WTC11 (cell line): ENCODE data around the gene SOCS3. TPM values are rescaled to one million over a fixed set of nuclear protein-coding genes. Genes with fewer than 3 reads are reported as not detected.

Source experiments
- ATAC-seq: fragments of 200-7000 bp; cut with Tn5 transposase; 2 replicates; pipeline ENCODE4 v1.10.0; 2021; ENCODE audit warnings: mild to moderate bottlenecking, moderate library complexity
- CTCF ChIA-PET: fragments of 300-600 bp; sonication (Branson Sonifier 250); formaldehyde crosslinking; loops from one replicate; lab custom pipeline; 2021; ENCODE audit warnings: antibody characterized with exemption; lab: Charles Lee
- POLR2A ChIA-PET: fragments of 350-600 bp; sonication (Branson Sonifier 250); formaldehyde crosslinking; loops from one replicate; lab custom pipeline; 2021; ENCODE audit warnings: antibody characterized with exemption; lab: Charles Lee
- DNase-seq: peaks from one replicate; pipeline ENCODE4 v3.0.0; 2021; ENCODE audit warnings: low spot score
- H3K27ac Mint-ChIP-seq: 2 replicates; pipeline ENCODE4 v1.8.0; 2021; ENCODE audit warnings: mixed read lengths
- H3K27me3 Mint-ChIP-seq: 2 replicates; pipeline ENCODE4 v1.8.0; 2021; ENCODE audit warnings: low read depth, mild to moderate bottlenecking, moderate library complexity, mixed read lengths
- H3K36me3 Mint-ChIP-seq: 2 replicates; pipeline ENCODE4 v1.8.0; 2021; ENCODE audit warnings: mixed read lengths
- H3K4me1 Mint-ChIP-seq: 2 replicates; pipeline ENCODE4 v1.8.0; 2022; ENCODE audit warnings: mixed read lengths
- H3K4me3 Mint-ChIP-seq: 2 replicates; pipeline ENCODE4 v1.8.0; 2021; ENCODE audit warnings: mild to moderate bottlenecking, moderate library complexity, mixed read lengths
- H3K9me3 Mint-ChIP-seq: 2 replicates; pipeline ENCODE4 v1.8.0; 2021; ENCODE audit warnings: mixed read lengths
- ATF6 ChIP-seq: sonication (generic); formaldehyde crosslinking; IDR thresholded peaks from 2 replicates; pipeline ENCODE4 v1.8.1; 2023; ENCODE audit warnings: mild to moderate bottlenecking, missing genetic modification reagents
- E2F4 ChIP-seq: sonication (generic); formaldehyde crosslinking; IDR thresholded peaks from 2 replicates; pipeline ENCODE4 v1.8.1; 2022; ENCODE audit warnings: low read depth, mild to moderate bottlenecking, moderate library complexity, missing genetic modification reagents, borderline replicate concordance
- E2F5 ChIP-seq: sonication (generic); formaldehyde crosslinking; IDR thresholded peaks from 2 replicates; pipeline ENCODE4 v1.8.1; 2022; ENCODE audit warnings: mild to moderate bottlenecking, moderate library complexity, missing genetic modification reagents
- FOXJ3 ChIP-seq: sonication (generic); formaldehyde crosslinking; IDR thresholded peaks from 2 replicates; pipeline ENCODE4 v1.9.0; 2021; ENCODE audit warnings: missing genetic modification reagents, mild to moderate bottlenecking, borderline replicate concordance
- FOXP1 ChIP-seq: sonication (generic); formaldehyde crosslinking; IDR thresholded peaks from 2 replicates; pipeline ENCODE4 v1.8.0; 2022; ENCODE audit warnings: missing genetic modification reagents, mild to moderate bottlenecking, moderate library complexity, borderline replicate concordance
- IRF1 ChIP-seq: sonication (generic); formaldehyde crosslinking; IDR thresholded peaks from 2 replicates; pipeline ENCODE4 v1.8.0; 2023; ENCODE audit warnings: missing genetic modification reagents
- KAT7 ChIP-seq: sonication (generic); formaldehyde crosslinking; IDR thresholded peaks from 2 replicates; pipeline ENCODE4 v1.8.1; 2023; ENCODE audit warnings: missing genetic modification reagents, mild to moderate bottlenecking, borderline replicate concordance
- NR2C2 ChIP-seq: sonication (generic); formaldehyde crosslinking; IDR thresholded peaks from 2 replicates; pipeline ENCODE4 v1.8.0; 2022; ENCODE audit warnings: mild to moderate bottlenecking, missing genetic modification reagents
- ZNF121 ChIP-seq: sonication (generic); formaldehyde crosslinking; IDR thresholded peaks from 2 replicates; pipeline ENCODE4 v1.8.0; 2023; ENCODE audit warnings: missing genetic modification reagents
- ZNF263 ChIP-seq: sonication (generic); formaldehyde crosslinking; IDR thresholded peaks from 2 replicates; pipeline ENCODE4 v1.8.1; 2022; ENCODE audit warnings: low read depth, mild to moderate bottlenecking, moderate library complexity, missing genetic modification reagents
- ZNF317 ChIP-seq: sonication (generic); formaldehyde crosslinking; IDR thresholded peaks from 2 replicates; pipeline ENCODE4 v1.8.1; 2023; ENCODE audit warnings: low read depth, mild to moderate bottlenecking, moderate library complexity, missing genetic modification reagents, borderline replicate concordance
- ZNF396 ChIP-seq: fragments of 250-450 bp; sonication (Bioruptor Pico); IDR thresholded peaks from 2 replicates; pipeline ENCODE4 v1.8.0; 2021; ENCODE audit warnings: mild to moderate bottlenecking, moderate library complexity, borderline replicate concordance
- total RNA-seq: library from RNA; stranded (reverse); gene quantifications from 3 replicates; pipeline ENCODE4 v1.2.3, GENCODE V29; 2021
- TF ChIP-seq, protein P1 (sequence below): sonication (generic); formaldehyde crosslinking; IDR thresholded peaks from 2 replicates; pipeline ENCODE4 v1.8.0; 2023; ENCODE audit warnings: mild to moderate bottlenecking, missing genetic modification reagents
- TF ChIP-seq, protein P2 (sequence below): sonication (generic); formaldehyde crosslinking; conservative IDR thresholded peaks from 2 replicates; pipeline ENCODE4 v1.8.1; 2023; ENCODE audit warnings: mild to moderate bottlenecking, low read depth, missing genetic modification reagents, moderate library complexity

The SOCS3 gene
- total RNA-seq, 1 experiment from 2014 or later = 23.8 TPM

- Mint-ChIP-seq H3K9me3 (no peaks in the 10 kb centered on the region), H3K4me1 (peaks cover 12% of the 10 kb centered on the region), H3K27ac (no peak overlapping the region), H3K4me3 (no peak overlapping the region), H3K36me3 (no peaks in the 10 kb centered on the region), H3K27me3 (peaks cover 11% of the 10 kb centered on the region; the same call in 1 of the 2 replicates)
- POLR2A ChIA-PET = no interaction called here
- TF ChIP-seq E2F4 = no peak
- TF ChIP-seq ZNF121 (CRISPR knock-in tag) = peak; percentile 21; the same call in 1 of the 2 replicates
- DNase-seq (no peak), ATAC-seq (no peak)
- CTCF ChIA-PET = no interaction called here
Observed at GRCh38 chr17:78337244-78338109, 22.4 kb downstream of the SOCS3 start.

DNA sequence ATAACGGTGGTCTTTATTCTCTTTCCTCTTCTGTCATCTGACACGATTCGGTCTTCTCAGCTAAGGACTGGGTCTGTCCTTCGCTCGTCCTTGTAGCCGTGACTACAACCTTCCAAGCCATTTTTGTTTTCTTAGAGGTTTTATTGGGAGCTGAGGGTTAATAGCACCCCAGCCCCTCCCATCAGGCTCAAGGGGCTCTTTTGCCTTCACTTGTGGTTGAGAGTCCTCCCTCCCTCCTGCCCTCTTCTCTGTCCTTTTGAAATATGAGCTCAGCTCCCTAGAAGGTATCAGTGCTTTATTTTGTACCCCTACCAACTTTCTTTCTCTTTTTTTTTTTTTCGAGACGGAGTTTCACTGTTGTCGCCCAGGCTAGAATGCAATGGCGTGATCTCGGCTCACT lies 24.7 kb downstream of the SOCS3 start:
- TF ChIP-seq NR2C2 (CRISPR knock-in tag) (no peak), FOXP1 (CRISPR knock-in tag) (no peak), ZNF317 (CRISPR knock-in tag) (no peak), ZNF121 (CRISPR knock-in tag) (no peak), ZNF263 (CRISPR knock-in tag) (no peak)
- TF ChIP-seq, protein P1, sequence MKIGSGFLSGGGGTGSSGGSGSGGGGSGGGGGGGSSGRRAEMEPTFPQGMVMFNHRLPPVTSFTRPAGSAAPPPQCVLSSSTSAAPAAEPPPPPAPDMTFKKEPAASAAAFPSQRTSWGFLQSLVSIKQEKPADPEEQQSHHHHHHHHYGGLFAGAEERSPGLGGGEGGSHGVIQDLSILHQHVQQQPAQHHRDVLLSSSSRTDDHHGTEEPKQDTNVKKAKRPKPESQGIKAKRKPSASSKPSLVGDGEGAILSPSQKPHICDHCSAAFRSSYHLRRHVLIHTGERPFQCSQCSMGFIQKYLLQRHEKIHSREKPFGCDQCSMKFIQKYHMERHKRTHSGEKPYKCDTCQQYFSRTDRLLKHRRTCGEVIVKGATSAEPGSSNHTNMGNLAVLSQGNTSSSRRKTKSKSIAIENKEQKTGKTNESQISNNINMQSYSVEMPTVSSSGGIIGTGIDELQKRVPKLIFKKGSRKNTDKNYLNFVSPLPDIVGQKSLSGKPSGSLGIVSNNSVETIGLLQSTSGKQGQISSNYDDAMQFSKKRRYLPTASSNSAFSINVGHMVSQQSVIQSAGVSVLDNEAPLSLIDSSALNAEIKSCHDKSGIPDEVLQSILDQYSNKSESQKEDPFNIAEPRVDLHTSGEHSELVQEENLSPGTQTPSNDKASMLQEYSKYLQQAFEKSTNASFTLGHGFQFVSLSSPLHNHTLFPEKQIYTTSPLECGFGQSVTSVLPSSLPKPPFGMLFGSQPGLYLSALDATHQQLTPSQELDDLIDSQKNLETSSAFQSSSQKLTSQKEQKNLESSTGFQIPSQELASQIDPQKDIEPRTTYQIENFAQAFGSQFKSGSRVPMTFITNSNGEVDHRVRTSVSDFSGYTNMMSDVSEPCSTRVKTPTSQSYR = no peak
- TF ChIP-seq, protein P2, sequence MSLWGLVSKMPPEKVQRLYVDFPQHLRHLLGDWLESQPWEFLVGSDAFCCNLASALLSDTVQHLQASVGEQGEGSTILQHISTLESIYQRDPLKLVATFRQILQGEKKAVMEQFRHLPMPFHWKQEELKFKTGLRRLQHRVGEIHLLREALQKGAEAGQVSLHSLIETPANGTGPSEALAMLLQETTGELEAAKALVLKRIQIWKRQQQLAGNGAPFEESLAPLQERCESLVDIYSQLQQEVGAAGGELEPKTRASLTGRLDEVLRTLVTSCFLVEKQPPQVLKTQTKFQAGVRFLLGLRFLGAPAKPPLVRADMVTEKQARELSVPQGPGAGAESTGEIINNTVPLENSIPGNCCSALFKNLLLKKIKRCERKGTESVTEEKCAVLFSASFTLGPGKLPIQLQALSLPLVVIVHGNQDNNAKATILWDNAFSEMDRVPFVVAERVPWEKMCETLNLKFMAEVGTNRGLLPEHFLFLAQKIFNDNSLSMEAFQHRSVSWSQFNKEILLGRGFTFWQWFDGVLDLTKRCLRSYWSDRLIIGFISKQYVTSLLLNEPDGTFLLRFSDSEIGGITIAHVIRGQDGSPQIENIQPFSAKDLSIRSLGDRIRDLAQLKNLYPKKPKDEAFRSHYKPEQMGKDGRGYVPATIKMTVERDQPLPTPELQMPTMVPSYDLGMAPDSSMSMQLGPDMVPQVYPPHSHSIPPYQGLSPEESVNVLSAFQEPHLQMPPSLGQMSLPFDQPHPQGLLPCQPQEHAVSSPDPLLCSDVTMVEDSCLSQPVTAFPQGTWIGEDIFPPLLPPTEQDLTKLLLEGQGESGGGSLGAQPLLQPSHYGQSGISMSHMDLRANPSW (CRISPR knock-in tag) = no peak
- H3K4me1 Mint-ChIP-seq = peaks cover 12% of the 10 kb centered on the region
- ChIA-PET POLR2A (interaction anchor here (1.3 kb wide), 1 partner anchor 10 kb away, joined by 4 read pairs; no protein-coding TSS in a partner anchor), CTCF (interaction anchor here (1.7 to 2.4 kb wide), 4 partner anchors 10 to 84 kb away, joined by 5 to 8 read pairs (median 6); no protein-coding TSS in a partner anchor)
- 0 out of 2 replicates have a peak, but pooled peaks cover 1% of the 10 kb centered on the region for H3K27me3 Mint-ChIP-seq
- no peaks in the 10 kb centered on the region for H3K9me3 Mint-ChIP-seq
- ATAC-seq (no peak), DNase-seq (no peak)
- no peaks in the 10 kb centered on the region for H3K36me3 Mint-ChIP-seq
- H3K4me3 Mint-ChIP-seq = no peak overlapping the region
- H3K27ac Mint-ChIP-seq = peak overlapping the region; percentile 45; the same call in 1 of the 2 replicates

DNA sequence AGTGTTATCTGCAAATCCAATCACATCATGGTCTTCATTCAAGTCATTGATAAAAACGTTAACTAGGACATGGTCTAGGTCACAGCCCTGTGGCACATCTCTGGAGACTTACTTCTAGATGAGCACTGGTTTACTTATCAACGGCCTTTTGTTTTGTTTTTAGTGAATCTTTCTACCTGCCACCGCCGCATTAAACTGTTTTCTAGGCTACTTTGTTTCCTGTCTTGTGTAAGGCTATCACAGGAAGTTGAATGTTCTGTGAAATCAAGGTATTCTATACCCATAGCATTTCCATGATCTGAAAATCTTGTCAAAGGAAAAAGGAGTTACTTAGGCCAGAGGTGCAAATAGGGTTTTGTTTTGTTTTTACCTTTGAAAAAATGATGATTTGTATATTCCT lies 26.9 kb downstream of the SOCS3 start:
- H3K4me1 Mint-ChIP-seq = peaks cover 12% of the 10 kb centered on the region
- ChIA-PET CTCF (no interaction called here), POLR2A (no interaction called here)
- no peaks in the 10 kb centered on the region for H3K27me3 Mint-ChIP-seq
- H3K4me3 Mint-ChIP-seq = no peak overlapping the region
- H3K9me3 Mint-ChIP-seq = no peaks in the 10 kb centered on the region
- H3K27ac Mint-ChIP-seq = no peak overlapping the region
- DNase-seq = no peak
- no peaks in the 10 kb centered on the region for H3K36me3 Mint-ChIP-seq
- ATAC-seq = no peak
- TF ChIP-seq FOXJ3 (CRISPR knock-in tag) (no peak), IRF1 (CRISPR knock-in tag) (no peak), ATF6 (CRISPR knock-in tag) (no peak), ZNF396 (CRISPR knock-in tag) (no peak), ZNF263 (CRISPR knock-in tag) (no peak), KAT7 (CRISPR knock-in tag) (no peak), E2F5 (CRISPR knock-in tag) (no peak)
